Fibroblast of lung (primary cell): ENCODE data around the gene FPGS. TPM values are rescaled to one million over a fixed set of nuclear protein-coding genes. Genes with fewer than 3 reads are reported as not detected.
A peak's percentile ranks its signal among the peaks of the same experiment; 100 is the strongest.
"Not testable (repeated sequence)": the region's sequence is repeated elsewhere in the genome, so short reads cannot be mapped to it uniquely, and the experiment has no call there.

Experiments
- DNase-seq, 2 donors: peaks; one replicate each; pipeline versions ENCODE4 v3.0.0 to v3.0.0-alpha.2; 2010; ENCODE audit warnings: low read depth in 2 of 2
- H2AFZ ChIP-seq: 2 replicates; pipeline ENCODE4 v1.5.1; 2012; ENCODE audit warnings: low read length, control low read depth, inconsistent platforms
- H3K27ac ChIP-seq: 2 replicates; pipeline ENCODE4 v1.5.1; 2011; ENCODE audit warnings: low read length, control low read depth; ENCODE audit not compliant: insufficient read depth
- H3K27me3 ChIP-seq: 2 replicates; pipeline ENCODE4 v1.5.1; 2011; ENCODE audit warnings: mild to moderate bottlenecking, low read length; ENCODE audit not compliant: control insufficient read depth, insufficient read depth
- H3K36me3 ChIP-seq: 2 replicates; pipeline ENCODE4 v1.5.1; 2011; ENCODE audit warnings: low read length; ENCODE audit not compliant: control insufficient read depth, insufficient read depth
- H3K4me1 ChIP-seq: 2 replicates; pipeline ENCODE4 v1.5.1; 2011; ENCODE audit warnings: low read length; ENCODE audit not compliant: control insufficient read depth, insufficient read depth; ENCODE audit errors: extremely low read depth
- H3K4me2 ChIP-seq: 2 replicates; pipeline ENCODE4 v1.5.1; 2011; ENCODE audit warnings: low read length, control low read depth; ENCODE audit not compliant: insufficient read depth; ENCODE audit errors: extremely low read depth
- H3K4me3 ChIP-seq, 4 experiments: fragments of 200-600 bp in 1 of 4; sonication (generic) in 1 of 4; replicated peaks in 1 of 4; 2 replicates each; pipeline ENCODE4 v1.5.1; 2011 to 2016; ENCODE audit warnings: low read length in 4 of 4, low read depth in 3 of 4, mild to moderate bottlenecking in 3 of 4, control low read depth in 2 of 4, inconsistent platforms in 1 of 4, mixed read lengths in 1 of 4; ENCODE audit not compliant: insufficient read depth in 1 of 4; ENCODE audit errors: control extremely low read depth in 1 of 4
- H3K79me2 ChIP-seq: 2 replicates; pipeline ENCODE4 v1.5.1; 2012; ENCODE audit warnings: mild to moderate bottlenecking, low read length, inconsistent platforms; ENCODE audit not compliant: control insufficient read depth, insufficient read depth
- H3K9ac ChIP-seq: 2 replicates; pipeline ENCODE4 v1.5.1; 2011; ENCODE audit warnings: mild to moderate bottlenecking, low read length, control low read depth; ENCODE audit not compliant: insufficient read depth
- H3K9me3 ChIP-seq: 2 replicates; pipeline ENCODE4 v1.5.1; 2012; ENCODE audit warnings: low read depth, low read length; ENCODE audit not compliant: control insufficient read depth, insufficient read depth
- H4K20me1 ChIP-seq: 2 replicates; pipeline ENCODE4 v1.5.1; 2011; ENCODE audit warnings: low read length; ENCODE audit not compliant: control insufficient read depth, insufficient read depth; ENCODE audit errors: extremely low read depth
- CTCF ChIP-seq, 2 donors: IDR thresholded peaks in 1 of 2; conservative IDR thresholded peaks in 1 of 2; 1 replicate in 1 of 2; 2 replicates in 1 of 2; pipeline ENCODE4 v1.5.1; 2011 to 2012; ENCODE audit warnings: low read length in 2 of 2, control low read depth in 1 of 2, inconsistent platforms in 1 of 2, low read depth in 1 of 2, mild to moderate bottlenecking in 1 of 2
- EZH2 ChIP-seq: IDR thresholded peaks from 2 replicates; pipeline ENCODE4 v1.5.1; 2012; ENCODE audit warnings: low read length, control low read depth, mild to moderate bottlenecking; ENCODE audit errors: missing control alignments
- polyA plus RNA-seq, 2 donors: library from polyadenylated mRNA; depleted of rRNA in 1 of 2; stranded (reverse) in 1 of 2; unstranded in 1 of 2; fragments of >200 nt; gene quantifications; 2 replicates each; pipeline ENCODE4 v1.2.1, GENCODE V29; 2011 to 2012; ENCODE audit warnings: missing spikeins in 1 of 2
- total RNA-seq: library from RNA; depleted of rRNA; stranded (reverse); fragments of >200 nt; gene quantifications from 2 replicates; pipeline ENCODE4 v1.2.1, GENCODE V29; 2014

FPGS gene
- total and polyA plus RNA-seq, 2 donors (not counting 1 experiment from before 2014, with no cell fraction given) = 42.4 to 77.0 TPM

GRCh38 chr9:127779136-127779981 is 23.3 kb upstream of the FPGS start:
- Histone ChIP-seq H3K36me3 (no peaks in the 10 kb centered on the region), H3K79me2 (no peaks in the 10 kb centered on the region), H3K4me2 (no peak overlapping the region), H3K27ac (no peak overlapping the region), H3K9me3 (no peaks in the 10 kb centered on the region), H3K9ac (no peak overlapping the region), H3K27me3 (peaks cover under 1% of the 10 kb centered on the region), H3K4me3 (no peak overlapping the region), H3K4me1 (no peaks in the 10 kb centered on the region), H4K20me1 (no peaks in the 10 kb centered on the region), H2AFZ (no peak overlapping the region)
- no peak for TF ChIP-seq EZH2
- TF ChIP-seq CTCF (conservative IDR thresholded peaks at IDR 0.05 in 1 of 2, IDR thresholded peaks at IDR 0.05 in 1 of 2; ENCODE audit: low read depth in 1 of 2, low read length in 2 of 2) = no peak
- DNase-seq = peak in 1 of 2 donors; percentile 49

GRCh38 chr9:127780126-127780885 is 22.4 kb upstream of the FPGS start:
- Histone ChIP-seq H3K36me3 (no peaks in the 10 kb centered on the region), H3K9me3 (no peaks in the 10 kb centered on the region), H3K79me2 (no peaks in the 10 kb centered on the region), H4K20me1 (no peaks in the 10 kb centered on the region), H3K27me3 (no peaks in the 10 kb centered on the region), H3K4me1 (no peaks in the 10 kb centered on the region), H3K4me3 (no peak overlapping the region), H3K9ac (no peak overlapping the region), H2AFZ (no peak overlapping the region), H3K27ac (no peak overlapping the region), H3K4me2 (no peak overlapping the region)
- no peak for DNase-seq
- TF ChIP-seq CTCF (conservative IDR thresholded peaks at IDR 0.05 in 1 of 2, IDR thresholded peaks at IDR 0.05 in 1 of 2; ENCODE audit: low read depth in 1 of 2, low read length in 2 of 2) (no peak), EZH2 (no peak)

- H3K79me2 ChIP-seq, H3K4me3 ChIP-seq, H3K4me2 ChIP-seq, H3K9ac ChIP-seq, H3K36me3 ChIP-seq, H4K20me1 ChIP-seq, H2AFZ ChIP-seq, H3K27me3 ChIP-seq, H3K4me1 ChIP-seq, H3K9me3 ChIP-seq, H3K27ac ChIP-seq, DNase-seq: not testable (repeated sequence)
Observed at GRCh38 chr9:127780909-127781308, 21.8 kb upstream of the FPGS start.
